GM21619 (cell line): ENCODE data around the gene ROR2.
"Not testable (repeated sequence)": the region's sequence is repeated elsewhere in the genome, so short reads cannot be mapped to it uniquely, and the experiment has no call there.

ENCODE experiments used
- ATAC-seq: cut with Tn5 transposase; IDR thresholded peaks from one replicate; pipeline ENCODE4 v1.9.1; 2021; ENCODE audit not compliant: unreplicated experiment

The ROR2 gene

GRCh38 chr9:91802391-91802790, 147.6 kb downstream of the ROR2 start:
- ATAC-seq: no peak

GRCh38 chr9:91800473-91801030, 149.5 kb downstream of the ROR2 start:
- ATAC-seq: no peak

- no peak for ATAC-seq
Measured at GRCh38 chr9:91799113-91799744, 150.8 kb downstream of the ROR2 start.

- not testable (repeated sequence) for ATAC-seq
Measured at GRCh38 chr9:91798273-91799112, 151.5 kb downstream of the ROR2 start.

GRCh38 chr9:91797517-91797916, 152.5 kb downstream of the ROR2 start:
- ATAC-seq: not testable (repeated sequence)

- not testable (repeated sequence) for ATAC-seq
Measured at GRCh38 chr9:91796516-91796915, 153.5 kb downstream of the ROR2 start.

GRCh38 chr9:91795598-91796241, 154.3 kb downstream of the ROR2 start:
- ATAC-seq: no peak

GRCh38 chr9:91793371-91793770, 156.7 kb downstream of the ROR2 start:
- not testable (repeated sequence) for ATAC-seq

- no peak for ATAC-seq
Measured at GRCh38 chr9:91790917-91791316, 159.1 kb downstream of the ROR2 start.

GRCh38 chr9:91789941-91790340, 160.1 kb downstream of the ROR2 start:
- no peak for ATAC-seq

- ATAC-seq: no peak
Measured at GRCh38 chr9:91787931-91788330, 162.1 kb downstream of the ROR2 start.

GRCh38 chr9:91786132-91786896, 163.7 kb downstream of the ROR2 start:
- no peak for ATAC-seq

GRCh38 chr9:91785447-91785842, 164.6 kb downstream of the ROR2 start:
- no peak for ATAC-seq

- no peak for ATAC-seq
Measured at GRCh38 chr9:91784673-91785446, 165.2 kb downstream of the ROR2 start.

- no peak for ATAC-seq
Measured at GRCh38 chr9:91783876-91784672, 166.0 kb downstream of the ROR2 start.

GRCh38 chr9:91783411-91783810, 166.6 kb downstream of the ROR2 start:
- ATAC-seq: no peak

- ATAC-seq: no peak
Measured at GRCh38 chr9:91782708-91783214, 167.3 kb downstream of the ROR2 start.

- no peak for ATAC-seq
Measured at GRCh38 chr9:91781906-91782305, 168.1 kb downstream of the ROR2 start.

- no peak for ATAC-seq
Measured at GRCh38 chr9:91781116-91781515, 168.9 kb downstream of the ROR2 start.
